SK-N-SH treated with all-trans-retinoic acid at 6 μM for 48 hours (cell line): Measurements from ENCODE around the gene MINDY2.
"Not testable (repeated sequence)": the region's sequence is repeated elsewhere in the genome, so short reads cannot be mapped to it uniquely, and the experiment has no call there.

Source experiments
- ATAC-seq: fragments of 200-7000 bp; cut with Tn5 transposase; 3 replicates; pipeline ENCODE4 v1.9.1; 2020; ENCODE audit warnings: mild to moderate bottlenecking, moderate library complexity
- ARNTL ChIP-seq: fragments of 450-650 bp; formaldehyde crosslinking; IDR thresholded peaks from 2 replicates; pipeline ENCODE4 v1.5.0; 2020; ENCODE audit warnings: low read depth, mild to moderate bottlenecking, moderate library complexity, borderline replicate concordance
- BACH2 ChIP-seq: fragments of 250-450 bp; sonication (Bioruptor Pico); IDR thresholded peaks from 2 replicates; pipeline ENCODE4 v1.9.0; 2021; ENCODE audit warnings: mild to moderate bottlenecking, borderline replicate concordance
- CSDC2 ChIP-seq: fragments of 250-450 bp; sonication (Bioruptor Pico); IDR thresholded peaks from 2 replicates; pipeline ENCODE4 v1.5.0; 2020; ENCODE audit warnings: mild to moderate bottlenecking, moderate library complexity
- ESRRG ChIP-seq: fragments of 250-450 bp; sonication (Bioruptor Pico); IDR thresholded peaks from 2 replicates; pipeline ENCODE4 v1.6.1; 2021; ENCODE audit warnings: mild to moderate bottlenecking
- GLIS3 ChIP-seq: fragments of 250-450 bp; sonication (Bioruptor Pico); IDR thresholded peaks from 2 replicates; pipeline ENCODE4 v1.5.0; 2020; ENCODE audit warnings: mild to moderate bottlenecking, moderate library complexity
- ISL1 ChIP-seq: fragments of 250-450 bp; sonication (Bioruptor Pico); IDR thresholded peaks from 2 replicates; pipeline ENCODE4 v2.1.2; 2022; ENCODE audit warnings: mild to moderate bottlenecking, moderate library complexity
- OSR1 ChIP-seq: fragments of 250-450 bp; sonication (Bioruptor Pico); IDR thresholded peaks from 2 replicates; pipeline ENCODE4 v1.8.0; 2022; ENCODE audit warnings: moderate library complexity, mild to moderate bottlenecking, inconsistent platforms
- PPARA ChIP-seq: fragments of 250-450 bp; sonication (Bioruptor Pico); IDR thresholded peaks from 2 replicates; pipeline ENCODE4 v1.5.0; 2020; ENCODE audit warnings: mild to moderate bottlenecking, borderline replicate concordance
- RARB ChIP-seq: fragments of 250-450 bp; sonication (Bioruptor Pico); IDR thresholded peaks from 2 replicates; pipeline ENCODE4 v1.8.0; 2021; ENCODE audit warnings: mild to moderate bottlenecking, moderate library complexity
- TCF4 ChIP-seq: fragments of 250-450 bp; sonication (Bioruptor Pico); IDR thresholded peaks from 2 replicates; pipeline ENCODE4 v1.8.0; 2021; ENCODE audit warnings: mild to moderate bottlenecking, moderate library complexity, borderline replicate concordance
- TOX ChIP-seq: fragments of 250-450 bp; sonication (Bioruptor Pico); IDR thresholded peaks from 2 replicates; pipeline ENCODE4 v1.8.0; 2021; ENCODE audit warnings: mild to moderate bottlenecking, moderate library complexity, borderline replicate concordance
- ZC3H10 ChIP-seq: fragments of 250-450 bp; sonication (Bioruptor Pico); IDR thresholded peaks from 2 replicates; pipeline ENCODE4 v1.5.1; 2021; ENCODE audit warnings: mild to moderate bottlenecking, moderate library complexity
- ZFP3 ChIP-seq: fragments of 250-450 bp; sonication (Bioruptor Pico); IDR thresholded peaks from 2 replicates; pipeline ENCODE4 v1.5.0; 2020; ENCODE audit warnings: mild to moderate bottlenecking, moderate library complexity
- ZFP30 ChIP-seq: fragments of 450-650 bp; formaldehyde crosslinking; IDR thresholded peaks from 2 replicates; pipeline ENCODE4 v1.5.0; 2022; ENCODE audit warnings: mild to moderate bottlenecking, moderate library complexity
- ZNF565 ChIP-seq: fragments of 450-650 bp; formaldehyde crosslinking; conservative IDR thresholded peaks from 2 replicates; pipeline ENCODE4 v1.5.0; 2020; ENCODE audit warnings: low read depth, mild to moderate bottlenecking, moderate library complexity
- ZNF70 ChIP-seq: fragments of 450-650 bp; formaldehyde crosslinking; IDR thresholded peaks from 2 replicates; pipeline ENCODE4 v1.5.0; 2020; ENCODE audit warnings: mild to moderate bottlenecking, moderate library complexity
- ZNF8 ChIP-seq: fragments of 450-650 bp; formaldehyde crosslinking; IDR thresholded peaks from 2 replicates; pipeline ENCODE4 v1.5.0; 2020; ENCODE audit warnings: mild to moderate bottlenecking, moderate library complexity
- TF ChIP-seq, protein P1 (sequence below): fragments of 250-450 bp; sonication (Bioruptor Pico); IDR thresholded peaks from 2 replicates; pipeline ENCODE4 v1.5.0; 2020; ENCODE audit warnings: mild to moderate bottlenecking, moderate library complexity
- TF ChIP-seq, protein P2 (sequence below): fragments of 250-450 bp; sonication (Bioruptor Pico); IDR thresholded peaks from 2 replicates; pipeline ENCODE4 v1.5.1; 2021; ENCODE audit warnings: mild to moderate bottlenecking, moderate library complexity
- TF ChIP-seq, protein P3 (sequence below): fragments of 250-450 bp; sonication (Bioruptor Pico); IDR thresholded peaks from 2 replicates; pipeline ENCODE4 v1.5.1; 2020; ENCODE audit warnings: low read depth, mild to moderate bottlenecking, moderate library complexity
- TF ChIP-seq, protein P4 (sequence below): fragments of 250-450 bp; sonication (Bioruptor Pico); IDR thresholded peaks from 2 replicates; pipeline ENCODE4 v1.8.0; 2021; ENCODE audit warnings: low read depth, mild to moderate bottlenecking, moderate library complexity, borderline replicate concordance
- TF ChIP-seq, protein P5 (sequence below): fragments of 250-450 bp; sonication (Bioruptor Pico); IDR thresholded peaks from 2 replicates; pipeline ENCODE4 v1.8.0; 2020; ENCODE audit warnings: mild to moderate bottlenecking, moderate library complexity, borderline replicate concordance

MINDY2 gene

DNA sequence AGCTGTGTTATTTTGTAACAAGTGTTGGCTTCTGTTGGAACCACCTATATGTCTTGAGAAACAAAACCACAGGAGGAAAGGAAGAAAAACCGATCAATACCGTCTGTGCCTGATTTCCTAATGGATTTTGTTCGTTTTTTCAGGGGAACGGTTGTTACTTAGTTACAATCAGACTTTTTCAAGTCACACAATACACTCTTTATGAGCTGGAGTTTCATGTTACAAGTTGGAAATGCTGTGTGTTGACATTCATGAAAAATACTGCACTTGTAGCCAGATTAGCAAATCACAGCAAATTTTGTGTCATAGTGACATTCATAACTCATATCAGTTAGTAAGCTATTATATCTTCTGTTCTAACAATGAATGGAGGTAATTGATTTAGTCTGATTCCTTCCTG is 83.5 kb downstream of the MINDY2 start:
- TF ChIP-seq, protein P1, sequence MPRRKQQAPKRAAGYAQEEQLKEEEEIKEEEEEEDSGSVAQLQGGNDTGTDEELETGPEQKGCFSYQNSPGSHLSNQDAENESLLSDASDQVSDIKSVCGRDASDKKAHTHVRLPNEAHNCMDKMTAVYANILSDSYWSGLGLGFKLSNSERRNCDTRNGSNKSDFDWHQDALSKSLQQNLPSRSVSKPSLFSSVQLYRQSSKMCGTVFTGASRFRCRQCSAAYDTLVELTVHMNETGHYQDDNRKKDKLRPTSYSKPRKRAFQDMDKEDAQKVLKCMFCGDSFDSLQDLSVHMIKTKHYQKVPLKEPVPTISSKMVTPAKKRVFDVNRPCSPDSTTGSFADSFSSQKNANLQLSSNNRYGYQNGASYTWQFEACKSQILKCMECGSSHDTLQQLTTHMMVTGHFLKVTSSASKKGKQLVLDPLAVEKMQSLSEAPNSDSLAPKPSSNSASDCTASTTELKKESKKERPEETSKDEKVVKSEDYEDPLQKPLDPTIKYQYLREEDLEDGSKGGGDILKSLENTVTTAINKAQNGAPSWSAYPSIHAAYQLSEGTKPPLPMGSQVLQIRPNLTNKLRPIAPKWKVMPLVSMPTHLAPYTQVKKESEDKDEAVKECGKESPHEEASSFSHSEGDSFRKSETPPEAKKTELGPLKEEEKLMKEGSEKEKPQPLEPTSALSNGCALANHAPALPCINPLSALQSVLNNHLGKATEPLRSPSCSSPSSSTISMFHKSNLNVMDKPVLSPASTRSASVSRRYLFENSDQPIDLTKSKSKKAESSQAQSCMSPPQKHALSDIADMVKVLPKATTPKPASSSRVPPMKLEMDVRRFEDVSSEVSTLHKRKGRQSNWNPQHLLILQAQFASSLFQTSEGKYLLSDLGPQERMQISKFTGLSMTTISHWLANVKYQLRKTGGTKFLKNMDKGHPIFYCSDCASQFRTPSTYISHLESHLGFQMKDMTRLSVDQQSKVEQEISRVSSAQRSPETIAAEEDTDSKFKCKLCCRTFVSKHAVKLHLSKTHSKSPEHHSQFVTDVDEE, result no peak
- TF ChIP-seq TCF4 (CRISPR knock-in tag), result no peak
- TF ChIP-seq RARB (CRISPR knock-in tag), result no peak
- TF ChIP-seq, protein P2, sequence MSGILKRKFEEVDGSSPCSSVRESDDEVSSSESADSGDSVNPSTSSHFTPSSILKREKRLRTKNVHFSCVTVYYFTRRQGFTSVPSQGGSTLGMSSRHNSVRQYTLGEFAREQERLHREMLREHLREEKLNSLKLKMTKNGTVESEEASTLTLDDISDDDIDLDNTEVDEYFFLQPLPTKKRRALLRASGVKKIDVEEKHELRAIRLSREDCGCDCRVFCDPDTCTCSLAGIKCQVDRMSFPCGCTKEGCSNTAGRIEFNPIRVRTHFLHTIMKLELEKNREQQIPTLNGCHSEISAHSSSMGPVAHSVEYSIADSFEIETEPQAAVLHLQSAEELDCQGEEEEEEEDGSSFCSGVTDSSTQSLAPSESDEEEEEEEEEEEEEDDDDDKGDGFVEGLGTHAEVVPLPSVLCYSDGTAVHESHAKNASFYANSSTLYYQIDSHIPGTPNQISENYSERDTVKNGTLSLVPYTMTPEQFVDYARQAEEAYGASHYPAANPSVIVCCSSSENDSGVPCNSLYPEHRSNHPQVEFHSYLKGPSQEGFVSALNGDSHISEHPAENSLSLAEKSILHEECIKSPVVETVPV, result no peak
- no peak for TF ChIP-seq ISL1 (CRISPR knock-in tag)
- TF ChIP-seq CSDC2 (CRISPR knock-in tag), result no peak
- no peak for TF ChIP-seq GLIS3
- TF ChIP-seq, protein P3, sequence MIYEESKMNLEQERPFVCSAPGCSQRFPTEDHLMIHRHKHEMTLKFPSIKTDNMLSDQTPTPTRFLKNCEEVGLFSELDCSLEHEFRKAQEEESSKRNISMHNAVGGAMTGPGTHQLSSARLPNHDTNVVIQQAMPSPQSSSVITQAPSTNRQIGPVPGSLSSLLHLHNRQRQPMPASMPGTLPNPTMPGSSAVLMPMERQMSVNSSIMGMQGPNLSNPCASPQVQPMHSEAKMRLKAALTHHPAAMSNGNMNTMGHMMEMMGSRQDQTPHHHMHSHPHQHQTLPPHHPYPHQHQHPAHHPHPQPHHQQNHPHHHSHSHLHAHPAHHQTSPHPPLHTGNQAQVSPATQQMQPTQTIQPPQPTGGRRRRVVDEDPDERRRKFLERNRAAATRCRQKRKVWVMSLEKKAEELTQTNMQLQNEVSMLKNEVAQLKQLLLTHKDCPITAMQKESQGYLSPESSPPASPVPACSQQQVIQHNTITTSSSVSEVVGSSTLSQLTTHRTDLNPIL (CRISPR knock-in tag), result no peak
- no peak for TF ChIP-seq BACH2 (CRISPR knock-in tag)
- no peak for TF ChIP-seq PPARA (CRISPR knock-in tag)
- TF ChIP-seq, protein P4, sequence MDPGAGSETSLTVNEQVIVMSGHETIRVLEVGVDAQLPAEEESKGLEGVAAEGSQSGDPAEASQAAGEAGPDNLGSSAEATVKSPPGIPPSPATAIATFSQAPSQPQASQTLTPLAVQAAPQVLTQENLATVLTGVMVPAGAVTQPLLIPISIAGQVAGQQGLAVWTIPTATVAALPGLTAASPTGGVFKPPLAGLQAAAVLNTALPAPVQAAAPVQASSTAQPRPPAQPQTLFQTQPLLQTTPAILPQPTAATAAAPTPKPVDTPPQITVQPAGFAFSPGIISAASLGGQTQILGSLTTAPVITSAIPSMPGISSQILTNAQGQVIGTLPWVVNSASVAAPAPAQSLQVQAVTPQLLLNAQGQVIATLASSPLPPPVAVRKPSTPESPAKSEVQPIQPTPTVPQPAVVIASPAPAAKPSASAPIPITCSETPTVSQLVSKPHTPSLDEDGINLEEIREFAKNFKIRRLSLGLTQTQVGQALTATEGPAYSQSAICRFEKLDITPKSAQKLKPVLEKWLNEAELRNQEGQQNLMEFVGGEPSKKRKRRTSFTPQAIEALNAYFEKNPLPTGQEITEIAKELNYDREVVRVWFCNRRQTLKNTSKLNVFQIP (CRISPR knock-in tag), result no peak
- no peak for TF ChIP-seq ZFP30 (CRISPR knock-in tag)
- TF ChIP-seq ZC3H10, result no peak
- no peak for TF ChIP-seq TOX (CRISPR knock-in tag)
- TF ChIP-seq ZNF70 (CRISPR knock-in tag), result no peak
- no peak for TF ChIP-seq ARNTL (CRISPR knock-in tag)
- TF ChIP-seq, protein P5, sequence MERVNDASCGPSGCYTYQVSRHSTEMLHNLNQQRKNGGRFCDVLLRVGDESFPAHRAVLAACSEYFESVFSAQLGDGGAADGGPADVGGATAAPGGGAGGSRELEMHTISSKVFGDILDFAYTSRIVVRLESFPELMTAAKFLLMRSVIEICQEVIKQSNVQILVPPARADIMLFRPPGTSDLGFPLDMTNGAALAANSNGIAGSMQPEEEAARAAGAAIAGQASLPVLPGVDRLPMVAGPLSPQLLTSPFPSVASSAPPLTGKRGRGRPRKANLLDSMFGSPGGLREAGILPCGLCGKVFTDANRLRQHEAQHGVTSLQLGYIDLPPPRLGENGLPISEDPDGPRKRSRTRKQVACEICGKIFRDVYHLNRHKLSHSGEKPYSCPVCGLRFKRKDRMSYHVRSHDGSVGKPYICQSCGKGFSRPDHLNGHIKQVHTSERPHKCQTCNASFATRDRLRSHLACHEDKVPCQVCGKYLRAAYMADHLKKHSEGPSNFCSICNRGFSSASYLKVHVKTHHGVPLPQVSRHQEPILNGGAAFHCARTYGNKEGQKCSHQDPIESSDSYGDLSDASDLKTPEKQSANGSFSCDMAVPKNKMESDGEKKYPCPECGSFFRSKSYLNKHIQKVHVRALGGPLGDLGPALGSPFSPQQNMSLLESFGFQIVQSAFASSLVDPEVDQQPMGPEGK (CRISPR knock-in tag), result no peak
- no peak for TF ChIP-seq OSR1 (CRISPR knock-in tag)
- no peak for TF ChIP-seq ZFP3 (CRISPR knock-in tag)
- no peak for ATAC-seq

DNA sequence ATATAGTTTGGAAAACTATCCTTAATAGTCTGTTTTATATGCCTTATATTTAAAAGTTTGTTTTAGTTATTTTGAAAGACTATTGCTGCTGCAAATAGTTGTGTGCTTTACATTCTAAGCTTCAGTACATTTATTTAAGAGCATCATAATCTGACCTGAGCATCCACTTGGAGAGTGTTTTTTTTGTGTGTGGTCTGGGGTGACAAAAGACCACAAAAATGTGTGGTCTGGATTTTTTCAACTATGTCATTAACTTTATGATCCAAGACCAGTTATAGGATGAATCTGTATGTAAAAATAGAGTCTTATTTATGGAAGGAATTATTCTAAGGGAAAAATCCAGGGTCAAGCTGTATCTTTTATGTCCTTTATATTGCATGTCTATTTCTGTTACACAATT is 85.0 kb downstream of the MINDY2 start:
- TF ChIP-seq, protein P1, result no peak
- TF ChIP-seq ZNF70 (CRISPR knock-in tag), result no peak
- TF ChIP-seq ZFP3 (CRISPR knock-in tag), result no peak
- TF ChIP-seq OSR1 (CRISPR knock-in tag), result no peak
- no peak for TF ChIP-seq TCF4 (CRISPR knock-in tag)
- TF ChIP-seq CSDC2 (CRISPR knock-in tag), result no peak
- TF ChIP-seq, protein P2, result no peak
- TF ChIP-seq ARNTL (CRISPR knock-in tag), result no peak
- TF ChIP-seq RARB (CRISPR knock-in tag), result no peak
- no peak for TF ChIP-seq ZC3H10
- no peak for TF ChIP-seq ZNF565
- no peak for TF ChIP-seq ISL1 (CRISPR knock-in tag)
- TF ChIP-seq ZFP30 (CRISPR knock-in tag), result no peak
- no peak for TF ChIP-seq ESRRG (CRISPR knock-in tag)
- TF ChIP-seq, protein P5 (CRISPR knock-in tag), result no peak
- TF ChIP-seq GLIS3, result no peak
- TF ChIP-seq ZNF8 (CRISPR knock-in tag), result no peak
- no peak for TF ChIP-seq TOX (CRISPR knock-in tag)
- no peak for TF ChIP-seq PPARA (CRISPR knock-in tag)
- TF ChIP-seq, all 23 proteins: peak for 0

DNA sequence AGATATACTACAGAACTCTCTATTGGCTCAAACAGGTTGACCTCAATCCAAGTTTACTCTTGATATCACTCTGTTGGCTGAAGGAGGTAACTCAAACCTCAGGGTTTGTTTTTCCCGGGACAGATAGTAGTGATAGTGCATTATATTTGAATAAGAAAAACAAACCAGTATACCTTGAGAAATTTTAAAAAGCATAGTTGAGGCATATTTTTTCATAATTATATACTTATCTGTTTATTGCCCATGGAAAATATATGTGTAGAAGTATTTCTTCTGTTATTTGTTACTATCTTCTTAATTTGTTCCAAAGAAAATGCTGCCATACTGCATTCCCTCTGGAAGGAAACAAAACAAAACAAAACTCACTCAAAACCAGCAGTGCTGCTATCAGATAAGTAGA is 85.5 kb downstream of the MINDY2 start:
- not testable (repeated sequence) for ATAC-seq

More for the DNA sequence above, 85.0 kb downstream of the MINDY2 start:
- ATAC-seq, result peak; percentile 61
